ENCODE data around the gene PIM3.

The PIM3 gene

GRCh38 chr22:49954991-49955580, 5.5 kb upstream of the PIM3 start:
- no peaks in the 10 kb centered on the region for H4K20me1 ChIP-seq (ENCODE audit: insufficient read depth)
- H3K9ac ChIP-seq = no peak overlapping the region
- H2AFZ ChIP-seq (ENCODE audit: low read depth) = no peak overlapping the region
- H3K27me3 ChIP-seq (ENCODE audit: insufficient read depth, low read depth) = no peaks in the 10 kb centered on the region
- no peaks in the 10 kb centered on the region for H3K36me3 ChIP-seq (ENCODE audit: insufficient read depth)
- no peaks in the 10 kb centered on the region for H3K79me2 ChIP-seq (ENCODE audit: insufficient read depth, low read depth)
- no peak overlapping the region for H3K4me2 ChIP-seq
- H3K4me1 ChIP-seq (ENCODE audit: low read depth, poor library complexity, severe bottlenecking) = no peaks in the 10 kb centered on the region
- TF ChIP-seq, protein P1, sequence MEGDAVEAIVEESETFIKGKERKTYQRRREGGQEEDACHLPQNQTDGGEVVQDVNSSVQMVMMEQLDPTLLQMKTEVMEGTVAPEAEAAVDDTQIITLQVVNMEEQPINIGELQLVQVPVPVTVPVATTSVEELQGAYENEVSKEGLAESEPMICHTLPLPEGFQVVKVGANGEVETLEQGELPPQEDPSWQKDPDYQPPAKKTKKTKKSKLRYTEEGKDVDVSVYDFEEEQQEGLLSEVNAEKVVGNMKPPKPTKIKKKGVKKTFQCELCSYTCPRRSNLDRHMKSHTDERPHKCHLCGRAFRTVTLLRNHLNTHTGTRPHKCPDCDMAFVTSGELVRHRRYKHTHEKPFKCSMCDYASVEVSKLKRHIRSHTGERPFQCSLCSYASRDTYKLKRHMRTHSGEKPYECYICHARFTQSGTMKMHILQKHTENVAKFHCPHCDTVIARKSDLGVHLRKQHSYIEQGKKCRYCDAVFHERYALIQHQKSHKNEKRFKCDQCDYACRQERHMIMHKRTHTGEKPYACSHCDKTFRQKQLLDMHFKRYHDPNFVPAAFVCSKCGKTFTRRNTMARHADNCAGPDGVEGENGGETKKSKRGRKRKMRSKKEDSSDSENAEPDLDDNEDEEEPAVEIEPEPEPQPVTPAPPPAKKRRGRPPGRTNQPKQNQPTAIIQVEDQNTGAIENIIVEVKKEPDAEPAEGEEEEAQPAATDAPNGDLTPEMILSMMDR (conservative IDR thresholded peaks at IDR 0.05; ENCODE audit: low read depth, low read length) = no peak
- H3K4me3 ChIP-seq (IDR thresholded peaks at IDR 0.05; ENCODE audit: insufficient read depth, low read depth, low read length) = no peak overlapping the region
- no peak overlapping the region for H3K27ac ChIP-seq

- no peak overlapping the region for H3K9ac ChIP-seq
- H3K27ac ChIP-seq = no peak overlapping the region
- H3K4me3 ChIP-seq (IDR thresholded peaks at IDR 0.05; ENCODE audit: insufficient read depth, low read depth, low read length) = no peak overlapping the region
- no peaks in the 10 kb centered on the region for H3K27me3 ChIP-seq (ENCODE audit: insufficient read depth, low read depth)
- TF ChIP-seq, protein P1 (conservative IDR thresholded peaks at IDR 0.05; ENCODE audit: low read depth, low read length) = no peak
- H2AFZ ChIP-seq (ENCODE audit: low read depth) = no peak overlapping the region
- no peaks in the 10 kb centered on the region for H3K36me3 ChIP-seq (ENCODE audit: insufficient read depth)
- no peaks in the 10 kb centered on the region for H3K79me2 ChIP-seq (ENCODE audit: insufficient read depth, low read depth)
- H3K4me2 ChIP-seq = no peak overlapping the region
- H4K20me1 ChIP-seq (ENCODE audit: insufficient read depth) = no peaks in the 10 kb centered on the region
- H3K4me1 ChIP-seq (ENCODE audit: low read depth, poor library complexity, severe bottlenecking) = no peaks in the 10 kb centered on the region
These were observed 4.8 kb upstream of the PIM3 start for GRCh38 chr22:49955581-49956417.

DNA sequence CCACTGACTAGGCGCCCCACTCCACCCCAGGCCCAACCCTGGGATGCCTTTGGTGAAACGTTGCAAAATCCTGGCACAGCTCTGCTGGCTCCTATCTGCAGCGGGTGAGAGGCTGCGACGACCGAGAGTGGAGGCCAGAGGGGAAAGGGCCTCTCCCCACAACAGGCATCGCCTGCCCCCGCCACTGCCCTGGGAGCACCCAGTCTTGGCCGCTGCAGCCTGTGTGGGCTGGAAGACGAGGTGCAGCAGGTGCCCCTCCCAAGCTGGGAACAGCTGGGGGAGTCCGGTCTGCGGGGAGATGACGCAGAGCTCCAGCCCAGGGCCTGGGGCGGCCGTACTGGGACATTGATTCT, 4.2 kb upstream of the PIM3 start:
- Histone ChIP-seq H3K4me1 (ENCODE audit: low read depth, poor library complexity, severe bottlenecking) (no peaks in the 10 kb centered on the region), H3K4me2 (no peak overlapping the region)

DNA sequence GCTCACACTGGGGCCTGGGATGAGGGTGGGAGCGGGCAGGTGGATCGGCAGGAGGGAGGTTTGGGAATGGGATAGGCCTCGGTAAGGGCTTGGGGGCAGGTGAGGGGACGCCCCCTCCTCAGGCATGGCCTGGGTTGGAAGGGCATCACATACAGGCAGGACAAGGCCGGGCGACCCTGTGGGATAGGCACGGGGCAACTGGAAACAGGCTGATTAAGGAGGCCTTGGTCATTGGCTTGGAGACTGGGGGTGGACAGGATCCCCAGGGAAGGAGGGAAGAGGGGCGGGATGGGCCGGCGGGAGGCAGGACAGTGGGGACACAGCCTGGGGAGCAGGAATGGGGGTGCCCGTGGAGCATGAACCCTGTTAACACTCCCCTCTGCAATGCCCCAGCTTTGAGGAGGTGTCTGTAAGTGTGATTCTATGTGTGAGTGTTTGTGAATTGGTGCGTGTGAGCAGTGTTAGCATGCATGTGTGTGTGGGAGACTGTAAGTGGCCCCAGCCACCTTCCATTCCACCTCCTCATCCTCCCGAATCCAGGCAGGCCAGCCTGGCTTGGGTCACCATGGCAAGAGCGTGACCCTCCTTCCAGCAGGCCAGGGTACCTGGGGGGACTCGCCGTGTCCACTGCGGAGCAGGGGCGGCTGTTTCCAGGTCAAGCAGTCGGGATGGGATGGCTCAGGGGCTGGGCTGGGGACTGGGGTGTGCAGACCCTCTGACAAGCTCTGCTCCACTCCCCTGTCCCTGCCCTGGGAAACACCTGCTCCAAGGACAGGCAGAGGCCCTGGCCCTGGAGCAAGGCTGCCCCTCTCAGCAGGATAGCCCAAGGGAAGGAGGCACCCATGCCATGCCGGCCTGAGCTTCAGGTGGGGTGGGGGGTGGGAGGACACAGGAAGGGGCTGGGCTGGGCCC, 3.4 kb upstream of the PIM3 start:
- H3K9ac ChIP-seq = no peak overlapping the region
- H3K4me2 ChIP-seq = no peak overlapping the region
- H3K4me1 ChIP-seq (ENCODE audit: low read depth, poor library complexity, severe bottlenecking) = no peaks in the 10 kb centered on the region
- H3K79me2 ChIP-seq (ENCODE audit: insufficient read depth, low read depth) = peaks cover 9% of the 10 kb centered on the region
- TF ChIP-seq, protein P1 (conservative IDR thresholded peaks at IDR 0.05; ENCODE audit: low read depth, low read length) = no peak
- no peaks in the 10 kb centered on the region for H3K27me3 ChIP-seq (ENCODE audit: insufficient read depth, low read depth)
- no peaks in the 10 kb centered on the region for H4K20me1 ChIP-seq (ENCODE audit: insufficient read depth)
- H3K4me3 ChIP-seq (IDR thresholded peaks at IDR 0.05; ENCODE audit: insufficient read depth, low read depth, low read length) = no peak overlapping the region
- H3K27ac ChIP-seq = no peak overlapping the region
- no peaks in the 10 kb centered on the region for H3K36me3 ChIP-seq (ENCODE audit: insufficient read depth)
- H2AFZ ChIP-seq (ENCODE audit: low read depth) = no peak overlapping the region

More for the DNA sequence above, 4.2 kb upstream of the PIM3 start:
- H3K27ac ChIP-seq = no peak overlapping the region
- H3K4me3 ChIP-seq (IDR thresholded peaks at IDR 0.05; ENCODE audit: insufficient read depth, low read depth, low read length) = no peak overlapping the region
- TF ChIP-seq, protein P1 (conservative IDR thresholded peaks at IDR 0.05; ENCODE audit: low read depth, low read length) = no peak
- no peaks in the 10 kb centered on the region for H3K36me3 ChIP-seq (ENCODE audit: insufficient read depth)
- H3K9ac ChIP-seq = no peak overlapping the region
- no peaks in the 10 kb centered on the region for H4K20me1 ChIP-seq (ENCODE audit: insufficient read depth)
- H3K79me2 ChIP-seq (ENCODE audit: insufficient read depth, low read depth) = peaks cover 3% of the 10 kb centered on the region
- no peak overlapping the region for H2AFZ ChIP-seq (ENCODE audit: low read depth)
- no peaks in the 10 kb centered on the region for H3K27me3 ChIP-seq (ENCODE audit: insufficient read depth, low read depth)
